HG03108 (cell line): ENCODE results near the gene UCHL1.
"Not testable (repeated sequence)": the region's sequence is repeated elsewhere in the genome, so short reads cannot be mapped to it uniquely, and the experiment has no call there.

Source experiments
- ATAC-seq: cut with Tn5 transposase; IDR thresholded peaks from one replicate; pipeline ENCODE4 v1.9.1; 2021; ENCODE audit warnings: moderate library complexity; ENCODE audit not compliant: unreplicated experiment

Gene UCHL1

DNA sequence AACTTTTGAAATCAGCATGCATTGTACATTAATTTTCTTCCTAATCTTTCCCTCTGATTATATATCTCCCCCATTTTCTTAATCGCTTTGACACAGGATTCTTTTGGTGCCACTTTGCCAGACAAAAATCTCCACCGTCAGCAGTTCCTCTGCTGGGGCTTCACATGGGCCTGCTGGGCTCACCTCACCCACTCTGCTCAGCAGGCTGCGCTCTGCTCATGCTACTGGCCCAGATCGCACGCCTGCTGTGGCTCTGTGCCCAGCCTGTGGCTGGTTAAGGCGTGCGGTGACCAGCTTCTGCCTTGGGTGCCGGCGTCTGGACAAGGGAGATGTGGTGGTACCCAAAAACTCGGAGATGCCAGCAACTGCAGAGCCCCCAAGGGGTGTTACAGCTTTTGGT, 31.1 kb downstream of the UCHL1 start:
- no peak for ATAC-seq

DNA sequence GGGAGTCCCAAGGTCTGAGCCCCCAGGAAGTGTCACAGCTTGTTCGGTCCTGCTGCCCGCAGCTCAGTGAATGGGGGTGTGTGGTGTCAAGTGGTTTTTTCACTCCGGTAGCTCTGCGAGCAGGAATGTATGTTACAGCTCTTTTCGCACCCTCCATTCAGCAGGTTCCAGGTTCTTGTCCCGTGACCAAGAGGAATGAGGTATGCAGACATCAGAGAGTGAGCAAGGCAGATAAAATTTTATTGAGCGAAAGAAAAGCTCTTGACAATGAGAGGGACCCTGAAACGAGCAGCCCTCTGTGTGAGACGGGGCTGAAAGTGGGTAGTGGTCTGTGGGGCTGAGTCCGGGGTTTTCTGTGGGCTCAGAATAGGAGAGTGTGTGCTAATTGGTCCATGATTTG, 31.5 kb downstream of the UCHL1 start:
- ATAC-seq, result no peak

DNA sequence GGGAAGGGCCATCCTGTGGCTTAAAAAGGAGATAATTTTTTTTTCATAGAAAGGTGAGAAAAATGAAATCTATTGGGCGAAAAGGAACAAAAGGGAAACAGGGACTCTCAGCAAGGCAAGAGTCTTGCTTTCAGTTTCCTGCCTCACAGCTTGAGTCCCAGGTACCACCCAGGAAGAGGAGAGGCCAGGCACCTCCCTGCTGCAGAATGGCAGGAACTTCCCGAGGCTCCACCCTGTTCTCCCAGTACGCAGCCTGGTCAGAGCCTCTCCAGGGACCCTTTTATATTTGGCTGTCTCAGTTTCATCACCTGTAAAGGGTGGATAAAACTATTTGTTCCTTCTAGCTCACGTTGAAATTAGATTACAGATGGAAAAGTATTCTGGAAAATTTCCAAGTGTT, 33.8 kb downstream of the UCHL1 start:
- ATAC-seq, result no peak

DNA sequence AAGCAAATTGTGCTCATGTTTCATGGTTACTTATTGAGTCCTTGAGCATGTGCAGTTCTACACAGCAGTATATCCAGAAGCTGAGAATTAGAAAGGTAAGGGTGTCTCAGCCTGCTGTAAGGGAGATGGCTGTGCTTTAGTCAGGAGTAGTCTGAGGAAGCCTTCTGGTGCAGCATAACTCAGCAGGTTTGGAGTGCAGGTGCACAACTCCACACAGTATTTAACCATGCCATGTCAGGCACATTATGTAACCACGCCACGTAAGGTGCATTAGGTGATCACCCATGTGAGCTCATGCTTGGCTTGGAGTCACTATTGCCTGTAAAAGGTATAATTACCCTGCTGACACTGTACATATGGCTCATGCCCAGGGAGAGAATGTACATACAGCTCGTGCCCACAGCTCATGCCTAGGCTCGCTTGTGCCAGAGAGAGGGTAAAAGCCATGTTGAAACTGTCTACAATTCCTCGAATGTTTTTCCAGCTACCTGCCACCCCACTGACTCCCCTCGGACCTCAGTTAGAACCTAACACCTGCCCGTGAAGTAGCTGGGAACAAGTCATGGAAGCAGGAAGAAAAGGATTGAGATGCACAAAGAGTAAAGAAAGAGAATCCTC, 37.8 kb downstream of the UCHL1 start:
- ATAC-seq, result no peak

DNA sequence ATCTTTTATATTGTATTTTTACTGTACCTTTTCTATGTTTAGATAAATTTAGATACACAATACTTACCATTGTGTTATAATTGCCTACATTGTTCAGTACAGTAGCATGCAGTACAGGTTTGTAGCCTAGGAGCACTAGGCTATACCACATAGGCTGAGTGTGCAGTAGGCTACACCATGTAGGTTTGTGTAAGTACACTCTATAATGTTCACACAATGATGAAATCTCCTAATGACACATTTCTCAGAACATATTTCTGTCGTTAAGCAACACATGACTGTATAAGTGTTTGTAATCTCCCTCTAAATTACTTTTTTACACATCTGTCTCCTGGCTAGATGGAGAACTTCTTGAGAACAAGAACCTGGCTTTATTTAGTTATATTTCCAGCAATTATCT, 40.3 kb downstream of the UCHL1 start:
- no peak for ATAC-seq

DNA sequence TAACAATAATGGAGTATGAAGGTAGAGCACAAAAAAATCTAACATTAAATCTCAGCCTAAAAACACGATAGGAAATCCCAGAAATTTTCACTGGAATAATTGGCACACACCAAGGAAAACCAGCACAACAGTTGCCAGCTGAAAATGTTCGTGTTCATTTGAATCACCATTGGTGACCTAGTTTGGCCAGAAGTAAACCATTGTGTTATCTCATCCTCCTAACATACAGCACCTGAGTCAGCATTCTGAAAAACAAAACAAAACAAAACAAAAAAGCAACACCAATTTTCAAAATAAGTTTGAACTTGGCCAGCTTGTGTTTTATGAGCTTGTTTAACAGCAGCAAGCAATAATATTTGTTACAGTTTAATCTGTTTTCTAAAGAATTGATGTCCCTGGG, 41.1 kb downstream of the UCHL1 start:
- no peak for ATAC-seq

DNA sequence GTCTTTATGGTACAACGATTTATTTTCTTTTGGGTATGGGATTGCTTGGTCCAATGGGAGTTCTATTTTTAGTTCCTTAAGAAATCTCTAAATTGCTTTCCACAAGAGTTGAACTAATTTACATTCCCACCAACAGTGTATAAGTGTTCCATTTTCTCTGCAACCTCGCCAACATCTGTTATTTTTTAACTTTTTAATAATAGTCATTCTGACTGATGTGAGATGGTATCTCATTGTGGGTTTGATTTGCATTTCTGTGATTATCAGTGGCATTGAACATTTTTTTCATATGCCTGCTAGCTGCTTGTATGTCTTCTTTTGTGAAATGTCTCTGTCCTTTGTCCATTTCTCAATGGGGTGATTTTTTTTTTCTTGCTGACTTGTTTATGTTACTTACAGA, 42.8 kb downstream of the UCHL1 start:
- ATAC-seq, result no peak

DNA sequence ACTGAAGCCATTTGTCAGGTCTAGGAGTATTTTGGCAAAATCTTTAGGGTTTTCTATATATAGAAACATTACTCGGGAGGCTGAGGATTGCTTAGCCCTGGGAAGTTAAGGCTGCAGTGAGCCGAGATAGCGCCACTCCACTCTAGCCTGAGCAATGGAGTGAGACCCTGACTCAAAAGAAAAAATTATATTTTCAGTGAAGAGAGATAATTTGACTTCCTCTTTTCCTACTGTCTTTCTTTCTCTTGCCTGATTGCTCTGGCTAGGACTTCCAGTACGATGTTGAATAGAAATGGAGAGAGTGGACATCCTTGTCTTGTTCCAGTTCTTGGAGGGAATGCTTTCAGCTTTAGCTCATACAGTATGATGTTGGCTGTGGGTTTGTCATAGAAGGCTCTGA, 44.4 kb downstream of the UCHL1 start:
- ATAC-seq, result no peak

DNA sequence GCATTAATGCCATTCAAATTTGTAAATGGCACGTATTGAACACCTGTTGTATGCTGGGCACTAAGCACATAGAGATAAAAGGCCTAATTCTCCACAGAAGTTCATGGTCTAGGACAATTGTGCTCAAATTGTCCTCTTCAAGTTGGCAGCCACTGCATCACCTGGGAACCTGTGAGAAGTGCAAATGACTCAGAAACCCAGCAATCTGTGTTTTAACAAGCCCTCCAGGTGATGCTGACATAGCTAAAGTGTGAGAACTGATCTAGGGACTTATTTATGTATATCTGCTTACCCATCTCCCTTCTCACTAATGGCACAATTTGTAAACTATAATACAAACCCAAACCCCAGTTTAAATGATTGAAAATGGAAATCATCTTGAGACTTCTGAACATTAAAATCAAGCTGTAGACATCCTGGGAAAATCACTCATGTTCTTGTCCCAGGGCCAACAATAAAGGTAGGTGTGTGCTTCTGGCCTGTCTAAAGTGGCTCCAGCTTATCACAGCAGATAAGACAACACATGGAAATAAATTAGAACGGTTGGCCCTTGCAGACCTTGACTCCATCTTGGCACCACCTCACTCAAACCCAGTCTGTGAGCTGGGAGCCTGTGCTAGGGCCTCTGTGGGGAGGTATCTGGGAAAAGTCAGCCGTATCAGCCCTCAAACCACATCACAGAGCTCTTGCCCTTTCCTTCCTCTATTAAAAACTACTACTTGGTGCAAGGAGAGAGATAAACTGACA, 46.8 kb downstream of the UCHL1 start:
- ATAC-seq, result no peak

DNA sequence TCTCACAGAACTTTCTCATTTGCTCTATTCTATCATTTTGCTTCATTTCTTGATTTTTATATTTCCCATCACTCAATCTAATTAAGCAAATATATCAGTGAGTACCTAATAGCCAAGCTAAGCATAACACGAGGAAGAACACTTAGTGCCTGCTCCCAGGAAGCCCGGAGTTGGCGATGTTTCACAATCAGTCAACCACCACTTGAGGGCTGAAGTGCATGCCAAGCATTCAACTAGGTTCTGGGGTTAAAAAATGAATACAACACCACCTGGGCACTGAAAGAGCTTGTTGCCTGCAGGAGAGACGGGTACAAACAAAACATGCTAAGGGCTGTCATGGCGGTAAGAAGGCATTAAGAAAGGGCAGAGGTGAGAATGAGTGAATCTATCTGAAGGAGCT, 47.5 kb downstream of the UCHL1 start:
- ATAC-seq, result no peak

DNA sequence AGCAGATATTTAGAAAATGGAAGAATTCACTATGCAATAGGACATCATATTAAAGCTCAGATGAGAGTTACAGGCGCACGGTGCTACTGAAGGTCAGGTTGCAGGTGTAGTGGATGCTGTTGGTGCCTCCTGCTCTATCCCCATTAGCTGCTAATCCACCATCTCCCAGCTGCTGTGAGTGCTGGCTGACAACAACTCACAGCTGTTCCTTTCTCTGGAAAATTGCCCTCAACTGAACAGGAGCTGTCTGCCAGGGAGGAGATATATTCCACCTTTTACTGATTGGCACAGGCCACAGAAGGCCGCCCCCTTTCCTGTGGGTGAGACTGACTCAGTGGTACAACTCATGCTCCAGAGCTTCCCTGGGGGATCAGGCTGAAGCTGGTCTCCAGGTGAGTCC, 48.7 kb downstream of the UCHL1 start:
- no peak for ATAC-seq

DNA sequence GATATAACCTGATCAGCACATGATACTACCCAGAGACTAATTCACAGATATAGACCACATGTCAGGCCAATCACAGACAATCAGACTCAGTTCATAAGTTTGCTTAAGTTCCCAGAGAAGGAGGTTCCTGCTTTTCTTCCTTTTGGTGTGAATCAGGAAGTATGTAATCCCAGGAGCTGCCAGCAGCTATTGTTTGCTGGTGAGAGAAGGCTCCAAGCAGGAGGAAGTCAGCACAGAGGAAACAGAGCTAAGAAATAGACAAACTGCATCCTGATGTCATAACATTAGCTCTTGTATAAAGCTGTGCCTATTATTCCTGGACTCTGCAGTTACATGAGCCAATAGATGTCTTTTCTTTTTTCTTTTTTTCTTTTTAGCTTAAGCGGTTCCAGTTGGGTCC, 50.9 kb downstream of the UCHL1 start:
- ATAC-seq, result no peak

DNA sequence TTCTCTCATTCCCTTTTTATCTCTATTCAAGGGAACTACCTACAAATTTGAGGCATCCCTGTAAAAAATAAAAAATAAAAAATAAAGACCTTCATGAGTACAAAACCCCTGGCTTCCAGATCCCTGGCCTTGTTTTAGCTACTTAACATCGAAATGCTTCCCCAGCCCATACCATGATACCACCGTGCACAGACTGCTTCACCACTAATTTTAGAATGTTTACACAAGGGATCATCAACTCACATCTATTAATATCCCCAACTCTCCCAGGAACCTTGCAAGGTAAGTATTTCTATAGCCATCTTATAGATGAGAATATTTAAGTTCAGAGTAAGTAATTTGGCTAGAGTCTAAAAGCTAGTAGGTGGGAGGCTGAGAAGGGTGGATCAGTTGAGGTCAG, 51.7 kb downstream of the UCHL1 start:
- no peak for ATAC-seq

DNA sequence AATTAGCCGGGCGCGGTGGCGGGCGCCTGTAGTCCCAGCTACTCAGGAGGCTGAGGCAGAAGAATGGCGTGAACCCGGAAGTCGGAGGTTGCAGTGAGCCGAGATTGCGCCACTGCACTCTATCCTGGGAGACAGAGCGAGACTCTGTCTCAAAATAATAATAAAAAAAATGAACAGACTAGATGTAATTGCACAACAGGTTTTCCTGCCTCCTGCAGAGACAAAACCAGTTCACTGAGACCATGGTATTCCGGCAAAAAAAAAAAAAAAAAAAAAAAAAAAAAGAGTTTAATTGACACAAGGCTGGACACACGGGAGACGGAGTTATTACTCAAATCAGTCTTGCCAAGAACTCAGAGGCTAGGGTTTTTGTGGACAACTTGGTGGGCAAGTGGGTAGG, 58.7 kb downstream of the UCHL1 start:
- ATAC-seq, result not testable (repeated sequence)

DNA sequence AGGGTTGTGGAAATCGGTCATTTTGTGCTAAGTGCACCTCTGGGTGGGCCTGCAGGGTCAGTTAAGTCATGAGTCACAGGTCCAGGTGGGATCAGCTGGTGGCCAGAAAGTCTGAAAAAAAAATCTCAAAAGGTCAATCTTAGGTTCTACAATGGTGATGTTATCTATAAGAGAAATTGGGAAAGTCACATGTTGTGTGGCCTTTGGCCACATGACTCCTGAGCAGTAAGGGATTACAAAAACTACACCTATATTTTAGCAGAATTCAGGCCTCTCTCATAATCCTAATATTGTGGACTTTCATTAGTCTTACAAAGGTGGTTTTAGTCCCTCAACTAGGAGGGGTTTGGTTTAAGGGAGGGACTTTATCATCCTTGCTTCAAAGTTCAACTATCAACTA, 59.1 kb downstream of the UCHL1 start:
- no peak for ATAC-seq
